ENCODE data around the gene DCLK1. TPM values are rescaled to one million over a fixed set of nuclear protein-coding genes. Genes with fewer than 3 reads are reported as not detected.

DCLK1 gene
- total and polyA plus RNA-seq, 2 experiments from 2014 or later, result 0.16 to 2.9 TPM

DNA sequence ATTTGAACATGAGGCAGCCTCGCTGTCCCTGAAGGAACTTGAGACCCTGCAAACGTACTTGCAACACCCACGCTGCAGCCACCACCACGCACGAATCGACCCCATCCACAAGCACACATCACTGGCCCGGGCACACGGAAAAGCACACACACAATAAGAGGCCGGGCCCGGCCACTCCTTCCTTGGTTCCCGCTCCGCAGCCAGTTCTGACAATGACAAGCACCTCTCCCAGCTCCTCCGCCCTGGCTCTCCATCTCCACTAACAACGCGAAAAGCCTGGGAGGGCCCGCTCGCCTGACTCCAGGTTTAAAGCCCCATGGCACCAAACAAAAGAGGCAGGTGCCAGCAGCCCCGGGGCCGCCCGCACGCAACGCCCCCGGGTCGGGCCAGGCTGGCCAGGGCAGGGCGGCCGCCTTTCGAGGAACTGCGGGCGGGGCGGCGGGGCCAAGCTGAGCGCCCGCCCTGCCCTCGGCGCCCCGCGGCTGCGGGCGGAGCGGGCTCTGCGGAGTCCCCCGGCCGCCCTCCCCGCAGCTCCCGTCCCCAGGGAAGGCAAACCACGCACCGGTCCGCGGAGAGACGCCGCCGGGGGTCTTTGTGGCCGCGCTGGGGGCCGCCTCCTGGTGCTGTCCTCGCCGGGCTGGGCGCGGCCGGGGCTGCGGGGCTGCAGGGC lies 495 bp downstream of the DCLK1 start:
- Histone ChIP-seq H3K4me1 (ENCODE audit: insufficient read depth) (no peaks in the 10 kb centered on the region), H3K79me2 (no peaks in the 10 kb centered on the region), H4K20me1 (ENCODE audit: insufficient read depth, poor library complexity, severe bottlenecking) (no peaks in the 10 kb centered on the region), H3K9me3 (ENCODE audit: low read depth) (no peaks in the 10 kb centered on the region), H3K27me3 (peaks cover 68% of the 10 kb centered on the region), H3K36me3 (replicated peaks; ENCODE audit: insufficient read depth, low read depth) (no peaks in the 10 kb centered on the region), H3K27ac (no peak overlapping the region), H2AFZ (peak overlapping the region; percentile 13), H3K4me2 (peak overlapping the region; percentile 78), H3K9me2 (replicated peaks; ENCODE audit: insufficient read depth) (no peaks in the 10 kb centered on the region), H3K4me3 (peak overlapping the region; percentile 41)
- no peak for TF ChIP-seq EZH2 (IDR thresholded peaks at IDR 0.05; ENCODE audit: borderline replicate concordance)
- TF ChIP-seq, protein P1, sequence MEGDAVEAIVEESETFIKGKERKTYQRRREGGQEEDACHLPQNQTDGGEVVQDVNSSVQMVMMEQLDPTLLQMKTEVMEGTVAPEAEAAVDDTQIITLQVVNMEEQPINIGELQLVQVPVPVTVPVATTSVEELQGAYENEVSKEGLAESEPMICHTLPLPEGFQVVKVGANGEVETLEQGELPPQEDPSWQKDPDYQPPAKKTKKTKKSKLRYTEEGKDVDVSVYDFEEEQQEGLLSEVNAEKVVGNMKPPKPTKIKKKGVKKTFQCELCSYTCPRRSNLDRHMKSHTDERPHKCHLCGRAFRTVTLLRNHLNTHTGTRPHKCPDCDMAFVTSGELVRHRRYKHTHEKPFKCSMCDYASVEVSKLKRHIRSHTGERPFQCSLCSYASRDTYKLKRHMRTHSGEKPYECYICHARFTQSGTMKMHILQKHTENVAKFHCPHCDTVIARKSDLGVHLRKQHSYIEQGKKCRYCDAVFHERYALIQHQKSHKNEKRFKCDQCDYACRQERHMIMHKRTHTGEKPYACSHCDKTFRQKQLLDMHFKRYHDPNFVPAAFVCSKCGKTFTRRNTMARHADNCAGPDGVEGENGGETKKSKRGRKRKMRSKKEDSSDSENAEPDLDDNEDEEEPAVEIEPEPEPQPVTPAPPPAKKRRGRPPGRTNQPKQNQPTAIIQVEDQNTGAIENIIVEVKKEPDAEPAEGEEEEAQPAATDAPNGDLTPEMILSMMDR (IDR thresholded peaks at IDR 0.05; ENCODE audit: poor library complexity), result no peak
- no peak for TF ChIP-seq EZH2phosphoT487 (IDR thresholded peaks at IDR 0.05; ENCODE audit: low read depth, severe bottlenecking, unreplicated experiment)
- DNase-seq (ENCODE audit: low spot score), result peak; percentile 29
- WGBS (ENCODE audit: low lambda C conversion rate, missing lambda C conversion rate), result under 1% methylated on average over 26 of the region's 61 CpGs

DNA sequence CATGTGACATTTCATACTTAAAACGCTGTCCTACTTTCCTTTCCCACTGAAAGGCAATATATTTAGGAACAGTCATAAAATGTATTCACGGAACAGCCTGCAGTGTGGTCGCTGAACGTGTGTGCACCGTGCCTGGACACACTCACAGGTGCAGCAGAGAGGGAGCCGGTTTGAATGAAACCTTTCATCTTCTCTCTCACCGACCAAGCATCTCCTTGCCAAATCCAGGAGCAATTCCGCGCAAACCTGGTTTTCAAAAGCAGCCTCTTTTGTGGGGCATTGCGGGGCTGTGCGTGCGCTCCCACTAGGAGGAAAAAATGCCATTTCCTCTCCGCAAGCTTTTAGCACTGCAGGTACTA lies 1.0 kb downstream of the DCLK1 start:
- Histone ChIP-seq H3K79me2 (no peaks in the 10 kb centered on the region), H4K20me1 (ENCODE audit: insufficient read depth, poor library complexity, severe bottlenecking) (no peaks in the 10 kb centered on the region), H3K27ac (no peak overlapping the region), H2AFZ (peak overlapping the region; percentile 13), H3K27me3 (peaks cover 67% of the 10 kb centered on the region), H3K4me2 (peak overlapping the region; percentile 78), H3K9me3 (ENCODE audit: low read depth) (no peaks in the 10 kb centered on the region), H3K4me3 (no peak overlapping the region), H3K9me2 (replicated peaks; ENCODE audit: insufficient read depth) (no peaks in the 10 kb centered on the region), H3K36me3 (replicated peaks; ENCODE audit: insufficient read depth, low read depth) (no peaks in the 10 kb centered on the region), H3K4me1 (ENCODE audit: insufficient read depth) (no peaks in the 10 kb centered on the region)
- 15% methylated on average over 13 of the region's 13 CpGs for WGBS (ENCODE audit: low lambda C conversion rate, missing lambda C conversion rate)
- TF ChIP-seq EZH2phosphoT487 (IDR thresholded peaks at IDR 0.05; ENCODE audit: low read depth, severe bottlenecking, unreplicated experiment) (no peak), EZH2 (IDR thresholded peaks at IDR 0.05; ENCODE audit: borderline replicate concordance) (no peak)
- TF ChIP-seq, protein P1 (IDR thresholded peaks at IDR 0.05; ENCODE audit: poor library complexity), result no peak
- no peak for DNase-seq (ENCODE audit: low spot score)

DNA sequence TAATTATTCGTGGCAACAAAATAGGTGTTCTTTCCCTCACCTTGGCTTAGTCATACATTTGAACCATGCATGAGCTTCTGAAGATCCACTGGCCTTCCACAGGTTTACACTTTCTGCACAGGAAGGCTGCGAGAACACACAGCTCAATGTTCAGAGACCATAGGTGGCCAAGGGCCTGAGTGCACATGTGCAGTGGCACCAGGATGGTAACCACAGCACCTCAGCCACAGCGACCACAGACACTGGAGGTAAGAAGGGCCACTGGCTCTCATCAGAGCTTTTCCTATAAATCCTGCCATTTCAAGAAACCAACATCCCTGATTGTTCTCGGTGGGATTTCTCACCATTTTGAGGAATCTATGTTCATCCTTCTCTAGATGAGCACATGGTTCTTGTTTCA lies 1.6 kb downstream of the DCLK1 start:
- 98% methylated on average over 4 of the region's 4 CpGs for WGBS (ENCODE audit: low lambda C conversion rate, missing lambda C conversion rate)
- TF ChIP-seq EZH2 (IDR thresholded peaks at IDR 0.05; ENCODE audit: borderline replicate concordance), result no peak
- Histone ChIP-seq H3K4me3 (no peak overlapping the region), H3K27me3 (peaks cover 63% of the 10 kb centered on the region), H3K27ac (no peak overlapping the region), H3K4me2 (peak overlapping the region; percentile 78), H2AFZ (no peak overlapping the region), H3K9me3 (ENCODE audit: low read depth) (no peaks in the 10 kb centered on the region), H4K20me1 (ENCODE audit: insufficient read depth, poor library complexity, severe bottlenecking) (no peaks in the 10 kb centered on the region), H3K79me2 (no peaks in the 10 kb centered on the region), H3K9me2 (replicated peaks; ENCODE audit: insufficient read depth) (no peaks in the 10 kb centered on the region), H3K36me3 (replicated peaks; ENCODE audit: insufficient read depth, low read depth) (no peaks in the 10 kb centered on the region), H3K4me1 (ENCODE audit: insufficient read depth) (no peaks in the 10 kb centered on the region)
- DNase-seq (ENCODE audit: low spot score), result no peak

DNA sequence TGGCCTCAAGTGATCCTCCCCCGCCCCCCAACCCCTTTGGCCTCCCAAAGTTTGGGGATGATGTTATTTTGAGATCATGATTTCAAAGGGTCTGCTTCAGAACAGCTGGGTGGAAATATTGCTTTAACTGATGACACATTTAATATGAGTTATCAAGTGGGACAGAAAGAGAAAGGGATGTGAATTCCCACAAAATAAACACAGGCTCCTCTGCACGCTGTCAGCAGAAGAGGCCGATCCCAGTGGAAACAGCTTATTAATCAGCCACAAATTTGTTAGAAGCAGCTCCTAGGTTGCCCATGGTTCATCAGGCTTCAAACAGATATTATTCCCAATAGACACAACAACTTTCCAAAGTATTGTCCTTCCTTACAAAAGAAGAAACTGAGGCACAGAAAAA lies 4.7 kb downstream of the DCLK1 start:
- H3K4me2 ChIP-seq, result no peak overlapping the region
- H3K36me3 ChIP-seq (replicated peaks; ENCODE audit: insufficient read depth, low read depth), result no peaks in the 10 kb centered on the region
- no peaks in the 10 kb centered on the region for H3K9me2 ChIP-seq (replicated peaks; ENCODE audit: insufficient read depth)
- H3K4me3 ChIP-seq, result no peak overlapping the region
- no peaks in the 10 kb centered on the region for H3K79me2 ChIP-seq
- no peak overlapping the region for H3K27ac ChIP-seq
- no peaks in the 10 kb centered on the region for H3K9me3 ChIP-seq (ENCODE audit: low read depth)
- H3K27me3 ChIP-seq, result peaks cover 34% of the 10 kb centered on the region
- no peak overlapping the region for H2AFZ ChIP-seq
- no peaks in the 10 kb centered on the region for H3K4me1 ChIP-seq (ENCODE audit: insufficient read depth)
- DNase-seq (ENCODE audit: low spot score), result no peak
- 67% methylated on average over 3 of the region's 3 CpGs for WGBS (ENCODE audit: low lambda C conversion rate, missing lambda C conversion rate)
- no peaks in the 10 kb centered on the region for H4K20me1 ChIP-seq (ENCODE audit: insufficient read depth, poor library complexity, severe bottlenecking)
- no peak for TF ChIP-seq EZH2 (IDR thresholded peaks at IDR 0.05; ENCODE audit: borderline replicate concordance)
- TF ChIP-seq, protein P1 (IDR thresholded peaks at IDR 0.05; ENCODE audit: poor library complexity), result no peak
- TF ChIP-seq EZH2phosphoT487 (IDR thresholded peaks at IDR 0.05; ENCODE audit: low read depth, severe bottlenecking, unreplicated experiment), result no peak

Measured in hepatocyte (in vitro differentiated cells).